ENCODE measurements around the gene BPIFA2. TPM values are rescaled to one million over a fixed set of nuclear protein-coding genes. Genes with fewer than 3 reads are reported as not detected.
"Not testable (repeated sequence)": the region's sequence is repeated elsewhere in the genome, so short reads cannot be mapped to it uniquely, and the experiment has no call there.

The BPIFA2 gene
- polyA plus RNA-seq, 3 donors, result not detected

GRCh38 chr20:33120934-33121333 lies 47.0 kb upstream of the BPIFA2 start:
- Mint-ChIP-seq H3K4me1 (peaks cover 4% of the 10 kb centered on the region), H3K27me3 (ENCODE audit: low read depth in 3 of 3) (peaks cover 3 to 10% (median 10%) of the 10 kb centered on the region in 3 donors), H3K27ac (no peak overlapping the region), H3K4me3 (no peak overlapping the region), H3K36me3 (no peaks in the 10 kb centered on the region), H3K9me3 (peaks cover 0 to 8% (median 4%) of the 10 kb centered on the region in 7 donors)
- H3K4me3 ChIP-seq (replicated peaks in 1 of 3; ENCODE audit: low read depth in 2 of 3, low read length in 3 of 3), result no peak overlapping the region
- no peak for DNase-seq
- 100% methylated on average over 1 of the region's 3 CpGs for WGBS (ENCODE audit: insufficient coverage)
- no peak overlapping the region for H3K27ac ChIP-seq (ENCODE audit: low read depth in 1 of 2, low read length in 2 of 2)
- no peaks in the 10 kb centered on the region for H3K27me3 ChIP-seq (ENCODE audit: control insufficient read depth in 2 of 2, insufficient read depth in 2 of 2, low read length in 2 of 2)
- H3K9me3 ChIP-seq (replicated peaks in 1 of 2; ENCODE audit: control insufficient read depth in 1 of 2, insufficient read depth in 1 of 2, low read length in 2 of 2), result peaks cover 0 to 5% of the 10 kb centered on the region in 2 donors
- H3K4me1 ChIP-seq (ENCODE audit: control insufficient read depth in 1 of 2, insufficient read depth in 2 of 2, low read length in 2 of 2), result no peaks in the 10 kb centered on the region
- TF ChIP-seq CTCF (IDR thresholded peaks at IDR 0.05), result no peak
- intact Hi-C loops (cut with micrococcal nuclease), result no loop called here
- no peak overlapping the region for H3K9ac ChIP-seq (ENCODE audit: insufficient read depth, low read length, poor library complexity, severe bottlenecking)
- no peak overlapping the region for H3K4me2 ChIP-seq (replicated peaks; ENCODE audit: extremely low read depth, low read length, poor library complexity, severe bottlenecking)
- no peaks in the 10 kb centered on the region for H4K20me1 ChIP-seq (ENCODE audit: insufficient read depth, low read length)
- H3K79me2 ChIP-seq (ENCODE audit: insufficient read depth, low read length), result no peaks in the 10 kb centered on the region
- H3K36me3 ChIP-seq (replicated peaks in 1 of 2; ENCODE audit: control insufficient read depth in 1 of 2, insufficient read depth in 2 of 2, low read length in 2 of 2), result no peaks in the 10 kb centered on the region
- no peak overlapping the region for H2AFZ ChIP-seq (ENCODE audit: insufficient read depth, low read depth, low read length, poor library complexity, severe bottlenecking)

- not testable (repeated sequence) for H3K4me3 Mint-ChIP-seq
Measured at GRCh38 chr20:33122297-33122696, 45.7 kb upstream of the BPIFA2 start.

More at GRCh38 chr20:33122297-33122696, 45.7 kb upstream of the BPIFA2 start:
- H3K9me3 ChIP-seq (replicated peaks in 1 of 2; ENCODE audit: control insufficient read depth in 1 of 2, insufficient read depth in 1 of 2, low read length in 2 of 2); H3K27ac ChIP-seq (ENCODE audit: low read depth in 1 of 2, low read length in 2 of 2); H3K27me3 ChIP-seq (ENCODE audit: control insufficient read depth in 2 of 2, insufficient read depth in 2 of 2, low read length in 2 of 2); DNase-seq; H2AFZ ChIP-seq (ENCODE audit: insufficient read depth, low read depth, low read length, poor library complexity, severe bottlenecking); H3K4me2 ChIP-seq (replicated peaks; ENCODE audit: extremely low read depth, low read length, poor library complexity, severe bottlenecking); H3K79me2 ChIP-seq (ENCODE audit: insufficient read depth, low read length); H4K20me1 ChIP-seq (ENCODE audit: insufficient read depth, low read length); H3K27ac Mint-ChIP-seq; H3K4me1 Mint-ChIP-seq; intact Hi-C loops (cut with micrococcal nuclease); H3K36me3 ChIP-seq (replicated peaks in 1 of 2; ENCODE audit: control insufficient read depth in 1 of 2, insufficient read depth in 2 of 2, low read length in 2 of 2); H3K9ac ChIP-seq (ENCODE audit: insufficient read depth, low read length, poor library complexity, severe bottlenecking); H3K9me3 Mint-ChIP-seq; H3K27me3 Mint-ChIP-seq (ENCODE audit: low read depth in 3 of 3); H3K4me1 ChIP-seq (ENCODE audit: control insufficient read depth in 1 of 2, insufficient read depth in 2 of 2, low read length in 2 of 2); H3K4me3 ChIP-seq (replicated peaks in 1 of 3; ENCODE audit: low read depth in 2 of 3, low read length in 3 of 3); H3K36me3 Mint-ChIP-seq: not testable (repeated sequence)
- no CpG with 5 or more reads among the region's 1 CpG for WGBS (ENCODE audit: insufficient coverage)

Data from CD14-positive monocyte (primary cell).